T-cell (primary cell): ENCODE measurements around the gene RGCC. TPM values are rescaled to one million over a fixed set of nuclear protein-coding genes. Genes with fewer than 3 reads are reported as not detected.

Experiments used
- ATAC-seq, 4 experiments: fragments of 200-7000 bp in 3 of 4; fragments of 150-1000 bp in 1 of 4; cut with Tn5 transposase; replicated peaks in 1 of 4; 1 replicate in 3 of 4; 2 replicates in 1 of 4; pipeline ENCODE4 v1.10.0; 2021; ENCODE audit warnings: moderate library complexity in 3 of 4, mild to moderate bottlenecking in 2 of 4, moderate number of reproducible peaks in 1 of 4
- CTCF ChIA-PET, 2 donors: fragments of 300-600 bp; sonication (Branson Sonifier 250); formaldehyde crosslinking; loops; one replicate each; lab custom pipeline; 2022; ENCODE audit warnings: antibody characterized with exemption in 2 of 2; lab: Charles Lee
- POLR2A ChIA-PET, 2 donors: fragments of 300-600 bp; sonication (Branson Sonifier 250); formaldehyde crosslinking; loops; one replicate each; lab custom pipeline; 2022; ENCODE audit warnings: antibody characterized with exemption in 2 of 2; lab: Charles Lee
- DNase-seq, 35 experiments: peaks; one replicate each; pipeline versions ENCODE4 v3.0.0 to v3.0.0-alpha.2; 2013 to 2023
- H3K27ac ChIP-seq: one replicate; pipeline ENCODE4 v1.5.1; 2013; ENCODE audit warnings: low read length
- H3K27me3 ChIP-seq, 2 experiments: replicated peaks in 1 of 2; 1 replicate in 1 of 2; 2 replicates in 1 of 2; pipeline versions ENCODE4 v1.6.1 to v1.7.0; 2013; ENCODE audit warnings: low read length in 1 of 2, mixed read lengths in 1 of 2; ENCODE audit not compliant: control insufficient read depth in 2 of 2, insufficient read depth in 2 of 2; ENCODE audit errors: extremely low read depth in 1 of 2
- H3K36me3 ChIP-seq, 2 donors: 1 replicate in 1 of 2; 2 replicates in 1 of 2; pipeline versions ENCODE4 v1.6.1 to v1.7.0; 2013; ENCODE audit warnings: low read length in 1 of 2; ENCODE audit not compliant: control insufficient read depth in 2 of 2, insufficient read depth in 1 of 2; ENCODE audit errors: extremely low read depth in 1 of 2
- H3K4me1 ChIP-seq, 2 experiments: 1 replicate in 1 of 2; 2 replicates in 1 of 2; pipeline versions ENCODE4 v1.6.1 to v1.7.0; 2013; ENCODE audit warnings: low read length in 2 of 2, mixed read lengths in 1 of 2; ENCODE audit not compliant: insufficient read depth in 2 of 2, control insufficient read depth in 1 of 2; ENCODE audit errors: extremely low read depth in 1 of 2
- H3K4me3 ChIP-seq, 2 donors: 1 replicate in 1 of 2; 2 replicates in 1 of 2; pipeline versions ENCODE4 v1.5.1 to v1.7.0; 2013; ENCODE audit warnings: mild to moderate bottlenecking in 2 of 2, low read length in 1 of 2, moderate library complexity in 1 of 2; ENCODE audit not compliant: control insufficient read depth in 1 of 2; ENCODE audit errors: extremely low read depth in 1 of 2
- H3K9me3 ChIP-seq: 2 replicates; pipeline ENCODE4 v1.7.0; 2013
- H3K27ac Mint-ChIP-seq, 2 donors: one replicate each; pipeline ENCODE4 v1.8.0; 2020 to 2021; ENCODE audit warnings: mild to moderate bottlenecking in 2 of 2, mixed read lengths in 2 of 2
- H3K27me3 Mint-ChIP-seq, 2 donors: one replicate each; pipeline ENCODE4 v1.8.0; 2021 to 2022; ENCODE audit warnings: mixed read lengths in 2 of 2
- H3K36me3 Mint-ChIP-seq: one replicate; pipeline ENCODE4 v1.8.0; 2021; ENCODE audit warnings: mixed read lengths
- H3K4me1 Mint-ChIP-seq, 3 donors: one replicate each; pipeline ENCODE4 v1.8.0; 2020 to 2022; ENCODE audit warnings: mixed read lengths in 3 of 3, mild to moderate bottlenecking in 1 of 3
- H3K4me3 Mint-ChIP-seq, 3 donors: one replicate each; pipeline ENCODE4 v1.8.0; 2020 to 2022; ENCODE audit warnings: mild to moderate bottlenecking in 3 of 3, mixed read lengths in 3 of 3, moderate library complexity in 3 of 3
- H3K9me3 Mint-ChIP-seq, 3 donors: one replicate each; pipeline ENCODE4 v1.8.0; 2020 to 2022; ENCODE audit warnings: mixed read lengths in 3 of 3
- WGBS: methylation state at CpG from one replicate; pipeline ENCODE4 v1.1.5; 2013; ENCODE audit warnings: missing lambda C conversion rate; ENCODE audit not compliant: insufficient coverage; 5-methylcytosine and 5-hydroxymethylcytosine counted together
- total RNA-seq, 35 experiments: library from RNA in 6 of 35; stranded (reverse) in 6 of 35; fragments of 120-200 nt in 1 of 35; gene quantifications; one replicate each; pipeline versions ENCODE4 v1.2.1 to v1.2.4 and lab custom pipeline; 2013 to 2026

RGCC gene
- total RNA-seq, 5 donors from 2014 or later (not counting 1 experiment from before 2014, with no cell fraction given), result 151 to 515 (median 166) TPM

DNA sequence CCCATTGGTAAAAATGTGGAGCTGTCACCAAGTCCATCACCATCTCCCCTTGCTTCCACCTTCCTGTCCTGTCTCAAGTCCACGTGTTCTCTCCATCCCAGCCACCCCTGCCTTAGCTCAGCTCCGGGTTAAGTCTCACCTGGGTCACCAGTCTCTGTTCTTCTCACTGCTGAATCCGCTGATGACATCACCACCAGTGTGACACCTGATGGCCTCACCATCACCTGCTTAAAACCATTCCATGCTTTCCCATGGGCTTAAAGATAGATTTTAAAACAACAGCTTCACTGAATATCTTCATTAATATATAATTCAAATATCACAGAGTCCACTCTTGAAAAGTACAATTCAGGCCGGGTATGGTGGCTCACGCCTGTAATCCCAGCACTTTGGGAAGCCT, 42.1 kb downstream of the RGCC start:
- no peak overlapping the region for H3K4me3 Mint-ChIP-seq
- H3K36me3 ChIP-seq, result no peaks in the 10 kb centered on the region
- peaks cover 28 to 56% of the 10 kb centered on the region in 2 experiments for H3K4me1 ChIP-seq
- H3K9me3 Mint-ChIP-seq, result peaks cover 0 to 7% (median 3%) of the 10 kb centered on the region in 3 donors
- H3K27me3 ChIP-seq, result no peaks in the 10 kb centered on the region
- ChIA-PET CTCF (interaction anchor here in 1 of 2 donors (0.5 kb wide), 1 partner anchor 103 kb away, joined by 3 read pairs; no protein-coding TSS in a partner anchor), POLR2A (interaction anchor here in 1 of 2 donors (0.6 kb wide), 1 partner anchor 243 kb away, joined by 3 read pairs; no protein-coding TSS in a partner anchor)
- WGBS, result 98% methylated on average over 5 of the region's 5 CpGs
- no peak for ATAC-seq
- no peak overlapping the region for H3K27ac ChIP-seq
- peak overlapping the region in 1 of 2 donors; percentile 45 for H3K27ac Mint-ChIP-seq
- H3K4me3 ChIP-seq, result no peak overlapping the region
- no peak for DNase-seq
- H3K9me3 ChIP-seq, result no peaks in the 10 kb centered on the region
- H3K27me3 Mint-ChIP-seq, result no peaks in the 10 kb centered on the region
- peaks cover 77 to 88% (median 78%) of the 10 kb centered on the region in 3 donors for H3K4me1 Mint-ChIP-seq
- H3K36me3 Mint-ChIP-seq, result peaks cover 14% of the 10 kb centered on the region

DNA sequence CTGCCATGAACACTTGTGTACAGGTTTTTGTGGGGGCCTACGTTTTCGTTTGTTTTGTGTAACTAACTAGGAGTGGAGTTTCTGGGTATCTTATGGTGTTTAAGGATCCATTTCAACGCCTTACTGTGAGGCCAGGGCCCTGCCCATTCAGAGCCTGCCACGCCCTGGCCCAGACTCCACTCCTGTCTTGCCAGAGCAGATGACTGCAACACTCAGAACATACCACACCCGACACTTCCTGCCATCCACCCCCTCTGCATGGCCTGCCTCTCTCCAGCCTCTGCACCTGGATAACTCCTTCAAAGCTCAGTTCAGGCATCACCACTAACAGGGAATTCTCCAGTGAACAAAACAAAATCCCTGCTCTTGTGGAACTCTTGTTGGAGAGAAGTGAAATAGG, 43.2 kb downstream of the RGCC start:
- H3K9me3 ChIP-seq, result no peaks in the 10 kb centered on the region
- ChIA-PET CTCF (no interaction called here), POLR2A (no interaction called here)
- Mint-ChIP-seq H3K9me3 (peaks cover 0 to 15% (median 8%) of the 10 kb centered on the region in 3 donors), H3K4me3 (peak overlapping the region in 2 of 3 donors; percentile 21 to 58), H3K36me3 (peaks cover 15% of the 10 kb centered on the region), H3K4me1 (peaks cover 68 to 77% (median 72%) of the 10 kb centered on the region in 3 donors), H3K27me3 (no peaks in the 10 kb centered on the region), H3K27ac (peak overlapping the region; percentile 94 to 95)
- H3K27me3 ChIP-seq, result no peaks in the 10 kb centered on the region
- H3K4me3 ChIP-seq, result no peak overlapping the region
- H3K27ac ChIP-seq, result no peak overlapping the region
- peaks cover 27 to 55% of the 10 kb centered on the region in 2 experiments for H3K4me1 ChIP-seq
- WGBS, result 15% methylated on average over 4 of the region's 5 CpGs
- peak; percentile 82 to 94 (median 92) for ATAC-seq
- DNase-seq, result peak in 20 of 35 experiments; percentile 7 to 57 (median 24)
- H3K36me3 ChIP-seq, result no peaks in the 10 kb centered on the region

DNA sequence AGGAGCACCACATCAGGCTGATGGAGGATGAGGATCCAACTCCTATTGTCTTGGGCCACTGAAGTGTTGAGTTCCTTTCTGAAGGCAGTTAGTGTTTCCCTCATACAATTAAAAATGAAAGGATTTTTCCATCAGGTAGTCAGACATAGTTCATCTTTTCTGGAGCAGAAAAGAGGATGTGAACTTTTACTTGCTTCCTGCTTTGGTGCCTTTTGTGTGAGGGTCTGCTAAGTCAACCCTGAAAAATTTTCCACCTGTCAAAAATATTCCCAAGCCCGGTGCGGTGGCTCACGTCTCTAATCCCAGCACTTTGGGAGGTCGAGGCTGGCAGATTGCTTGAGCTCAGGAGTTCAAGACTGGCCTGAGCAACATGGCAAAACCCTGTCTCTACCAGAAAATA, 43.9 kb downstream of the RGCC start:
- Mint-ChIP-seq H3K4me1 (peaks cover 62 to 74% (median 73%) of the 10 kb centered on the region in 3 donors), H3K9me3 (peaks cover 0 to 15% (median 8%) of the 10 kb centered on the region in 3 donors), H3K36me3 (peaks cover 15% of the 10 kb centered on the region), H3K27ac (peak overlapping the region; percentile 94 to 95), H3K4me3 (peak overlapping the region in 1 of 3 donors; percentile 58), H3K27me3 (no peaks in the 10 kb centered on the region)
- Histone ChIP-seq H3K9me3 (no peaks in the 10 kb centered on the region), H3K27ac (no peak overlapping the region), H3K4me1 (peaks cover 23 to 50% of the 10 kb centered on the region in 2 experiments), H3K36me3 (no peaks in the 10 kb centered on the region), H3K27me3 (no peaks in the 10 kb centered on the region), H3K4me3 (no peak overlapping the region)
- CTCF ChIA-PET, result interaction anchor here in 1 of 2 donors (1.2 kb wide), 1 partner anchor 42 kb away, joined by 5 read pairs; no protein-coding TSS in a partner anchor
- POLR2A ChIA-PET, result no interaction called here
- WGBS, result no CpG with 5 or more reads among the region's 4 CpGs
- ATAC-seq (no peak), DNase-seq (no peak)

- Histone ChIP-seq H3K27ac (no peak overlapping the region), H3K27me3 (no peaks in the 10 kb centered on the region), H3K9me3 (no peaks in the 10 kb centered on the region), H3K4me3 (no peak overlapping the region), H3K36me3 (no peaks in the 10 kb centered on the region), H3K4me1 (peaks cover 19 to 45% of the 10 kb centered on the region in 2 experiments)
- ATAC-seq (no peak), DNase-seq (no peak)
- ChIA-PET POLR2A (interaction anchor here in 1 of 2 donors (0.6 to 0.7 kb wide), 2 partner anchors 20 to 28 kb away, joined by 4 to 6 read pairs; no protein-coding TSS in a partner anchor), CTCF (interaction anchor here in 1 of 2 donors (1.2 kb wide), 1 partner anchor 42 kb away, joined by 5 read pairs; no protein-coding TSS in a partner anchor)
- H3K9me3 Mint-ChIP-seq, result peaks cover 0 to 15% (median 8%) of the 10 kb centered on the region in 3 donors
- H3K27ac Mint-ChIP-seq, result peak overlapping the region; percentile 94 to 95
- WGBS, result 80% methylated on average over 4 of the region's 5 CpGs
- no peaks in the 10 kb centered on the region for H3K27me3 Mint-ChIP-seq
- peaks cover 15% of the 10 kb centered on the region for H3K36me3 Mint-ChIP-seq
- peak overlapping the region in 1 of 3 donors; percentile 69 for H3K4me3 Mint-ChIP-seq
- H3K4me1 Mint-ChIP-seq, result peaks cover 54 to 66% (median 66%) of the 10 kb centered on the region in 3 donors
These were observed 44.7 kb downstream of the RGCC start for GRCh38 chr13:41502031-41502430.

GRCh38 chr13:41502673-41503072, 45.3 kb downstream of the RGCC start:
- Histone ChIP-seq H3K27me3 (no peaks in the 10 kb centered on the region), H3K4me3 (no peak overlapping the region), H3K9me3 (no peaks in the 10 kb centered on the region), H3K4me1 (peaks cover 19 to 40% of the 10 kb centered on the region in 2 experiments), H3K27ac (no peak overlapping the region), H3K36me3 (no peaks in the 10 kb centered on the region)
- Mint-ChIP-seq H3K4me3 (peak overlapping the region in 1 of 3 donors; percentile 69), H3K4me1 (peaks cover 49 to 61% (median 60%) of the 10 kb centered on the region in 3 donors), H3K9me3 (peaks cover 0 to 15% (median 8%) of the 10 kb centered on the region in 3 donors), H3K27me3 (no peaks in the 10 kb centered on the region), H3K36me3 (peaks cover 15% of the 10 kb centered on the region), H3K27ac (peak overlapping the region; percentile 94 to 95)
- POLR2A ChIA-PET, result interaction anchor here in 1 of 2 donors (0.6 kb wide), 1 partner anchor 43 kb away, joined by 3 read pairs; no protein-coding TSS in a partner anchor
- peak in 28 of 35 experiments; percentile 12 to 57 (median 25) for DNase-seq
- CTCF ChIA-PET, result interaction anchor here in 1 of 2 donors (1.2 kb wide), 1 partner anchor 43 kb away, joined by 5 read pairs; no protein-coding TSS in a partner anchor
- WGBS, result 14% methylated on average over 3 of the region's 9 CpGs
- ATAC-seq, result peak; percentile 57 to 88 (median 64)

- 87% methylated on average over 2 of the region's 3 CpGs for WGBS
- peak overlapping the region in 1 of 3 donors; percentile 69 for H3K4me3 Mint-ChIP-seq
- CTCF ChIA-PET, result no interaction called here
- peaks cover 0 to 15% (median 8%) of the 10 kb centered on the region in 3 donors for H3K9me3 Mint-ChIP-seq
- peaks cover 19 to 37% of the 10 kb centered on the region in 2 experiments for H3K4me1 ChIP-seq
- no peaks in the 10 kb centered on the region for H3K9me3 ChIP-seq
- H3K36me3 Mint-ChIP-seq, result peaks cover 15% of the 10 kb centered on the region
- no peak overlapping the region for H3K27ac Mint-ChIP-seq
- H3K4me3 ChIP-seq, result no peak overlapping the region
- H3K27me3 Mint-ChIP-seq, result no peaks in the 10 kb centered on the region
- ATAC-seq (no peak), DNase-seq (no peak)
- no peak overlapping the region for H3K27ac ChIP-seq
- H3K27me3 ChIP-seq, result no peaks in the 10 kb centered on the region
- no peaks in the 10 kb centered on the region for H3K36me3 ChIP-seq
- peaks cover 44 to 54% (median 54%) of the 10 kb centered on the region in 3 donors for H3K4me1 Mint-ChIP-seq
- POLR2A ChIA-PET, result no interaction called here
These were observed 46.0 kb downstream of the RGCC start for GRCh38 chr13:41503356-41503755.
